HG02870 (cell line): Measurements from ENCODE around the gene SAFB2.

Experiments
- ATAC-seq: cut with Tn5 transposase; IDR thresholded peaks from one replicate; pipeline ENCODE4 v1.9.1; 2021; ENCODE audit warnings: mild to moderate bottlenecking, moderate library complexity; ENCODE audit not compliant: unreplicated experiment

SAFB2 gene

DNA sequence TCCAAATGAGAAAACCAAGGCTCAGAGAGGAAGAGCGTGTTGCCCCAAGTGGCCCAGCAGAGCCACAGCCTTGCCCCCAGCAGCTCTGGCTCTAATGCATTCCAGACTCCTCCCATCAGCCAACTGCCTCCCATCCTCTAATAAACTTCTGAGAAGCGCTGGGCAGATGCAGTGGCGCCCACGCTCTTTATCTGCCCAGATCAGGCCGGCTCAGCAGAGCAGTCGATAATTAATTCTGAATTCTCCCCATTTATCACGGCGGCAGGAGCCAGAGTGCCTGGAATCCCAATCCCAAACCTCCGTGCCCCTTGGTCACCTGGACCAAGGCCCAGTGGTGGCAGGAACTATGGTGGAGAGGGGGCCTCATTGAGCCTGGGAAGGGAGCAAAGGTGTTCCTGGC is 68.7 kb downstream of the SAFB2 start:
- ATAC-seq: no peak

DNA sequence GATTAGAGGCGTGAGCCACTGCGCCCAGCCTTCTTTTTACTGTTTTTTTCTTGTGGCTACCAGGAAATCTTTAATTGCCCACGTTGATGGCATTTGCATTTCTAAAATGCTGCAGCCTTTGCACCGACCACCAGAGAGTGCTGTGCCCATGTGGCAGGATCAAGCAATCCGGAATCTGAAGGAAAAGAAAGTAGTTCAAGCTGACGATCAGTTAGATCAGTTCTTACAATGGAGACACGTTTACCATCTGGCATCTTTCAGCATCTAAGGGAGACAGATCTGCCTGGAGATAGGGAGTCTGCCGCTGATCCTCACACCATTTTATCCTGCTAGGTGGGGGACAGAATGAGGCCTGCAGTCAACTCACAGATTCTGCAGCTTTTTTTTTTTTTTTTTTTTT is 74.7 kb downstream of the SAFB2 start:
- no peak for ATAC-seq

DNA sequence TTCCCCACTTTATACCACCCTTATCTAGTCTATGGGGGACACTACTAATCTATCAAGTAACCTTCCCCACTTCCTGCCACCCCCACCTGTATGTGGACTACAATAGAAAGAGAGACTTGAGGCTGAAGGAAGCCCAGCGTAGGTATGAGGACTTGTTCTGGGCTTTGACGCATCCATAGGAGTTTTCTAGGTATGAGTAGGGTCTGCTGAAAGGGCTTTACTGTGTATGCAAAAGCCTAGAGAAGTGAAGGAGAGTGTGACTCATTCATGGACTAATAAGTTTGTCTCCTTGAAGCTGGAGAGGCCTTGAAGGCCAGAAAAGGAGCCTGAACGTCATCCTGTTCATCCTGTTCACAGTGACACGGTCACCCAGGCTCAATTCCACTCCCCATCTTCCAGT is 76.6 kb downstream of the SAFB2 start:
- ATAC-seq: no peak

DNA sequence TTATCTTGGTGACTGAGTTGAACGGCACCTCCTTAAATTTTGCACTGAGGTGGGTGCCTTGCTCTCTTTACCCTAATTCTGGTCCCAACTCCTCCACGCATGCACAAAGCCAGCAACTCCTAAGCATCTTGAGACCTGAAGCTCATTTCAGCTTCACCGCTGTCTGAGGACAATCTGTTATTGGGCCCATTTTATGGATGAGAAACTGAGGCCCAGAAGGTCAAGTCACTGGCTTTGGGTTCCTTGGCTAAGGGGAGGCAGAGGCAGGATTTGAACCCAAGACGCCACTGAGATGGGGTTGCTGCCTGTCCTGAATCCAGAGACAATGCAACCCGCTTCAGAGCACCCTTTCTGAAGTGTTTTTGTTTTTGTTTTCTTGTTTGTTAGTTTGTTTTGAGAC is 77.5 kb downstream of the SAFB2 start:
- no peak for ATAC-seq

DNA sequence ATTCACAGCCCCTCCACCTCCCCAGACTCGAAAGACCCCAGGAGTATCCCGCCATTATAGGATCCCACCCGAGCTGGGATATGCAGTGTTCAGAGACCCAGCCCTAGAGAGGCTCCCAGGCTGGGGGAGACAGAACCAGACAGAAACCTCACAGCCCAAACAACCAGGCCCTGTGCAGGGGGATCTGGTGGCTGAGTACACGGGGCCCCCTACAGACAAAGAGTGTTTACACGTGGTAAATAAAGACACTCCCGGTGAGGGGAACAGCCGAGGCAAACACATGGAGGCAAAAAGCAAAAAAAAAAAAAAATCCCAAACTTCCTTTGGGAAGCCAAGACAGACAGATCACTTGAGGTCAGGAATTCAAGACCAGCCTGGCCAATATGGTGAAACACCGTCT is 79.9 kb downstream of the SAFB2 start:
- ATAC-seq: no peak

DNA sequence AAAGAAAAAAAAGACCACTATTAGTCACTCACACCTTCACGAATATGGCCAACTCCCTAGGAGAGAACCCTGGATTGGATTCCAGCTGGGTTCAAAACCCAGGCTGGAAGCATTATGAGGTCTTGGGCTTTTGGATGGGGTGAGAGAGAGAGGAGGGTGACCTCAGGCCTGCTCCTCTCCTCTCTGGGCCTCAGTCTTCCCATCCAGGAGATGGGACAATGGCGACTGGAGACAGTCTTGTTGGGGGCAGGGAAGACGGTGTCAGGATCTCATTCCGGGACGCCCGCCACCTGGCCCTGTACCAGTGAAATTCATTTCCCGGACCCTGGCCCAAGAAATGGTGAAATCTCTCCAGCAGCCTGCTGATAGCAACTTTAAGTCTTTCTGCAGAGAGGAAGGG is 81.1 kb downstream of the SAFB2 start:
- no peak for ATAC-seq

DNA sequence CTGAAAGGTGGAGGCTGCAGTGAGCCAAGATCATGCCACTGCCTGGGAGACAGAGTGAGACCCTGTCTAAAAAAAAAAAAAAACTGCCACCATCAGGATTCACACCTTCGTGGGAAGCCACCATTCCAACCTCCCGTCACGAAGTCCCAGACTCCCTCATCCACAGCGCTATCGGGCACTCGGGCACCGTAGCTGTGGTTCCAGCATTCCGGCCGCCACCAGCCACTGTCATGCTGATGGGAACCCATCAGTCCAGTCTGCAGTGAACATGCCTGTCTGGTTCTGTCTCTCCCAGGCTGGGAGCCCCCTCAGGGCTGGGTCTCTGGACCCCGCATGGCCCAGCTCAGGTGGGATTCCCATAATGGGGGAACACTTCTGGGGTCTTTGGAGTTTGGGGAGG is 82.4 kb downstream of the SAFB2 start:
- ATAC-seq: no peak

DNA sequence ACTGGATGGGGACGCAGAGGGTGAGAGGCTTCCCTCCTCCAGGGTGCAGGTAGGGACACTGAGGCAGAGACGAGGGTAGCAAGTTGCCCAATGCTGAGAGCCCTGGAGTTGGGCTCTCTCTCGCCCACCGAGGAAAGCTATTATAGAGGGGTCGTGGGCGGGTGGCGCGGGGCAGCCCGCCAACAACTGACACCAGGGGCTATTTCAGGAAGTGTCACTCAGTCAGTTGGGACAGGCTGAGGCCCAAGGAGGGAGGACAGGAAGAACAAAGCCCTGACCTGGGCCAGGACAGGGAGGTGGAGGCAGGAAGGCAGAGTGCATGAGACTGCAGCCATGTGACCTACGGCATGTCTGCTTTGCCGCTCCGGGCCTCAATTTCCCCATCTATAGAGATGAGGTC is 84.7 kb downstream of the SAFB2 start:
- no peak for ATAC-seq
